ENCODE measurements around the gene DCANP1. TPM values are rescaled to one million over a fixed set of nuclear protein-coding genes. Genes with fewer than 3 reads are reported as not detected.

DCANP1 gene
- polyA plus RNA-seq, 1 donor = 0.45 TPM

- 90% methylated on average over 2 of the region's 5 CpGs for WGBS (ENCODE audit: insufficient coverage, low lambda C conversion rate)
- peaks cover 64% of the 10 kb centered on the region for H3K27me3 ChIP-seq (ENCODE audit: control insufficient read depth, insufficient read depth, low read length)
- H3K9me3 ChIP-seq (ENCODE audit: control insufficient read depth, low read depth, low read length) = no peaks in the 10 kb centered on the region
- no peaks in the 10 kb centered on the region for H3K4me1 ChIP-seq (ENCODE audit: control insufficient read depth, insufficient read depth, low read length)
- no peaks in the 10 kb centered on the region for H3K36me3 ChIP-seq (ENCODE audit: control insufficient read depth, insufficient read depth, low read length)
- no peak overlapping the region for H3K4me3 ChIP-seq (ENCODE audit: low read length)
- no peak for DNase-seq
- H3K27ac ChIP-seq (ENCODE audit: low read length) = no peak overlapping the region
Observed at GRCh38 chr5:135481387-135481786, 34.2 kb upstream of the DCANP1 start.

- no peak for DNase-seq
- WGBS (ENCODE audit: insufficient coverage, low lambda C conversion rate) = no CpG with 5 or more reads among the region's 5 CpGs
- Histone ChIP-seq H3K4me1 (ENCODE audit: control insufficient read depth, insufficient read depth, low read length) (no peaks in the 10 kb centered on the region), H3K27ac (ENCODE audit: low read length) (no peak overlapping the region), H3K4me3 (ENCODE audit: low read length) (no peak overlapping the region), H3K36me3 (ENCODE audit: control insufficient read depth, insufficient read depth, low read length) (no peaks in the 10 kb centered on the region), H3K27me3 (ENCODE audit: control insufficient read depth, insufficient read depth, low read length) (peaks cover 64% of the 10 kb centered on the region), H3K9me3 (ENCODE audit: control insufficient read depth, low read depth, low read length) (no peaks in the 10 kb centered on the region)
Observed at GRCh38 chr5:135480511-135480910, 33.4 kb upstream of the DCANP1 start.

- DNase-seq = no peak
- no peaks in the 10 kb centered on the region for H3K36me3 ChIP-seq (ENCODE audit: control insufficient read depth, insufficient read depth, low read length)
- H3K4me3 ChIP-seq (ENCODE audit: low read length) = no peak overlapping the region
- no peak overlapping the region for H3K27ac ChIP-seq (ENCODE audit: low read length)
- no CpG with 5 or more reads among the region's 4 CpGs for WGBS (ENCODE audit: insufficient coverage, low lambda C conversion rate)
- no peaks in the 10 kb centered on the region for H3K4me1 ChIP-seq (ENCODE audit: control insufficient read depth, insufficient read depth, low read length)
- H3K9me3 ChIP-seq (ENCODE audit: control insufficient read depth, low read depth, low read length) = no peaks in the 10 kb centered on the region
- peaks cover 69% of the 10 kb centered on the region for H3K27me3 ChIP-seq (ENCODE audit: control insufficient read depth, insufficient read depth, low read length)
Observed at GRCh38 chr5:135478938-135479337, 31.8 kb upstream of the DCANP1 start.

GRCh38 chr5:135477613-135478066 is 30.5 kb upstream of the DCANP1 start:
- DNase-seq = no peak
- Histone ChIP-seq H3K27ac (ENCODE audit: low read length) (no peak overlapping the region), H3K9me3 (ENCODE audit: control insufficient read depth, low read depth, low read length) (no peaks in the 10 kb centered on the region), H3K27me3 (ENCODE audit: control insufficient read depth, insufficient read depth, low read length) (peaks cover 71% of the 10 kb centered on the region), H3K4me3 (ENCODE audit: low read length) (no peak overlapping the region), H3K4me1 (ENCODE audit: control insufficient read depth, insufficient read depth, low read length) (no peaks in the 10 kb centered on the region), H3K36me3 (ENCODE audit: control insufficient read depth, insufficient read depth, low read length) (no peaks in the 10 kb centered on the region)
- WGBS (ENCODE audit: insufficient coverage, low lambda C conversion rate) = no CpG with 5 or more reads among the region's 14 CpGs

GRCh38 chr5:135476615-135477581 is 29.8 kb upstream of the DCANP1 start:
- H3K27me3 ChIP-seq (ENCODE audit: control insufficient read depth, insufficient read depth, low read length) = peaks cover 76% of the 10 kb centered on the region
- no peak for DNase-seq
- H3K4me1 ChIP-seq (ENCODE audit: control insufficient read depth, insufficient read depth, low read length) = no peaks in the 10 kb centered on the region
- no peak overlapping the region for H3K4me3 ChIP-seq (ENCODE audit: low read length)
- no peaks in the 10 kb centered on the region for H3K36me3 ChIP-seq (ENCODE audit: control insufficient read depth, insufficient read depth, low read length)
- WGBS (ENCODE audit: insufficient coverage, low lambda C conversion rate) = no CpG with 5 or more reads among the region's 24 CpGs
- no peaks in the 10 kb centered on the region for H3K9me3 ChIP-seq (ENCODE audit: control insufficient read depth, low read depth, low read length)
- no peak overlapping the region for H3K27ac ChIP-seq (ENCODE audit: low read length)

- Histone ChIP-seq H3K4me3 (ENCODE audit: low read length) (no peak overlapping the region), H3K27ac (ENCODE audit: low read length) (no peak overlapping the region), H3K36me3 (ENCODE audit: control insufficient read depth, insufficient read depth, low read length) (no peaks in the 10 kb centered on the region), H3K4me1 (ENCODE audit: control insufficient read depth, insufficient read depth, low read length) (no peaks in the 10 kb centered on the region), H3K9me3 (ENCODE audit: control insufficient read depth, low read depth, low read length) (no peaks in the 10 kb centered on the region), H3K27me3 (ENCODE audit: control insufficient read depth, insufficient read depth, low read length) (peaks cover 77% of the 10 kb centered on the region)
- WGBS (ENCODE audit: insufficient coverage, low lambda C conversion rate) = no CpG with 5 or more reads among the region's 12 CpGs
- no peak for DNase-seq
Observed at GRCh38 chr5:135473956-135474670, 27.0 kb upstream of the DCANP1 start.

- no peak for DNase-seq
- Histone ChIP-seq H3K27me3 (ENCODE audit: control insufficient read depth, insufficient read depth, low read length) (peaks cover 79% of the 10 kb centered on the region), H3K4me3 (ENCODE audit: low read length) (no peak overlapping the region), H3K27ac (ENCODE audit: low read length) (no peak overlapping the region), H3K4me1 (ENCODE audit: control insufficient read depth, insufficient read depth, low read length) (no peaks in the 10 kb centered on the region), H3K9me3 (ENCODE audit: control insufficient read depth, low read depth, low read length) (no peaks in the 10 kb centered on the region), H3K36me3 (ENCODE audit: control insufficient read depth, insufficient read depth, low read length) (no peaks in the 10 kb centered on the region)
- no CpG with 5 or more reads among the region's 5 CpGs for WGBS (ENCODE audit: insufficient coverage, low lambda C conversion rate)
Observed at GRCh38 chr5:135472141-135472540, 25.0 kb upstream of the DCANP1 start.

GRCh38 chr5:135471726-135472125 is 24.6 kb upstream of the DCANP1 start:
- no CpG with 5 or more reads among the region's 4 CpGs for WGBS (ENCODE audit: insufficient coverage, low lambda C conversion rate)
- no peak overlapping the region for H3K4me3 ChIP-seq (ENCODE audit: low read length)
- no peak overlapping the region for H3K27ac ChIP-seq (ENCODE audit: low read length)
- H3K9me3 ChIP-seq (ENCODE audit: control insufficient read depth, low read depth, low read length) = no peaks in the 10 kb centered on the region
- H3K27me3 ChIP-seq (ENCODE audit: control insufficient read depth, insufficient read depth, low read length) = peaks cover 79% of the 10 kb centered on the region
- DNase-seq = no peak
- H3K36me3 ChIP-seq (ENCODE audit: control insufficient read depth, insufficient read depth, low read length) = no peaks in the 10 kb centered on the region
- H3K4me1 ChIP-seq (ENCODE audit: control insufficient read depth, insufficient read depth, low read length) = no peaks in the 10 kb centered on the region

- no peaks in the 10 kb centered on the region for H3K4me1 ChIP-seq (ENCODE audit: control insufficient read depth, insufficient read depth, low read length)
- WGBS (ENCODE audit: insufficient coverage, low lambda C conversion rate) = 88% methylated on average over 4 of the region's 5 CpGs
- DNase-seq = no peak
- H3K27ac ChIP-seq (ENCODE audit: low read length) = no peak overlapping the region
- no peaks in the 10 kb centered on the region for H3K9me3 ChIP-seq (ENCODE audit: control insufficient read depth, low read depth, low read length)
- no peak overlapping the region for H3K4me3 ChIP-seq (ENCODE audit: low read length)
- H3K36me3 ChIP-seq (ENCODE audit: control insufficient read depth, insufficient read depth, low read length) = no peaks in the 10 kb centered on the region
- peaks cover 81% of the 10 kb centered on the region for H3K27me3 ChIP-seq (ENCODE audit: control insufficient read depth, insufficient read depth, low read length)
Observed at GRCh38 chr5:135469911-135470310, 22.8 kb upstream of the DCANP1 start.

- Histone ChIP-seq H3K9me3 (ENCODE audit: control insufficient read depth, low read depth, low read length) (no peaks in the 10 kb centered on the region), H3K27ac (ENCODE audit: low read length) (no peak overlapping the region), H3K4me1 (ENCODE audit: control insufficient read depth, insufficient read depth, low read length) (no peaks in the 10 kb centered on the region), H3K27me3 (ENCODE audit: control insufficient read depth, insufficient read depth, low read length) (peaks cover 80% of the 10 kb centered on the region), H3K36me3 (ENCODE audit: control insufficient read depth, insufficient read depth, low read length) (no peaks in the 10 kb centered on the region), H3K4me3 (ENCODE audit: low read length) (no peak overlapping the region)
- DNase-seq = no peak
- WGBS (ENCODE audit: insufficient coverage, low lambda C conversion rate) = no CpG with 5 or more reads among the region's 2 CpGs
Observed at GRCh38 chr5:135468541-135468940, 21.4 kb upstream of the DCANP1 start.

All from large intestine (tissue), 3 donors.